OCI-LY7 (cell line): Measurements from ENCODE around the gene WDR7. TPM values are rescaled to one million over a fixed set of nuclear protein-coding genes. Genes with fewer than 3 reads are reported as not detected.

Experiments used
- BruUV-seq: library from RNA; stranded (reverse); fragments of 400-500 nt; replicated peaks from 2 replicates; lab custom pipeline; 2021; lab: Mats Ljungman, UMichigan
- CTCF ChIA-PET: fragments of 300-600 bp; sonication (Branson Sonifier 250); formaldehyde crosslinking; loops from one replicate; lab custom pipeline; 2022; ENCODE audit warnings: antibody characterized with exemption; ENCODE audit not compliant: unreplicated experiment; lab: Charles Lee
- POLR2A ChIA-PET: fragments of 300-600 bp; sonication (Branson Sonifier 250); formaldehyde crosslinking; loops from one replicate; lab custom pipeline; 2022; ENCODE audit warnings: antibody characterized with exemption; lab: Charles Lee
- DNase-seq: peaks from one replicate; pipeline ENCODE4 v3.0.0-alpha.2; 2015; ENCODE audit warnings: low spot score
- H2AFZ ChIP-seq: fragments of 200-600 bp; sonication (generic), shearing (Covaris generic); 2 replicates; pipeline ENCODE4 v1.6.1; 2014; ENCODE audit warnings: mild to moderate bottlenecking, antibody characterized with exemption, low read length, moderate library complexity
- H3K27ac ChIP-seq: fragments of 200-600 bp; sonication (generic); 2 replicates; pipeline ENCODE4 v1.5.1; 2014; ENCODE audit warnings: mixed run types, low read depth, mild to moderate bottlenecking, moderate library complexity, low read length, inconsistent platforms; ENCODE audit not compliant: poor library complexity, severe bottlenecking
- H3K36me3 ChIP-seq: fragments of 200-600 bp; sonication (generic); 2 replicates; pipeline ENCODE4 v1.6.1; 2014; ENCODE audit warnings: mild to moderate bottlenecking, antibody characterized with exemption, low read length, moderate library complexity, mixed read lengths; ENCODE audit not compliant: insufficient read depth
- H3K4me1 ChIP-seq: fragments of 200-600 bp; sonication (generic); 2 replicates; pipeline ENCODE4 v1.5.1; 2014; ENCODE audit warnings: mild to moderate bottlenecking, low read length; ENCODE audit not compliant: insufficient read depth, poor library complexity, severe bottlenecking
- H3K4me2 ChIP-seq: fragments of 200-600 bp; sonication (generic); 2 replicates; pipeline ENCODE4 v1.6.1; 2014; ENCODE audit warnings: mild to moderate bottlenecking, low read length
- H3K4me3 ChIP-seq: fragments of 200-600 bp; sonication (generic); 2 replicates; pipeline ENCODE4 v1.5.1; 2014; ENCODE audit warnings: mild to moderate bottlenecking, low read depth, low read length; ENCODE audit not compliant: poor library complexity, severe bottlenecking
- H3K79me2 ChIP-seq: fragments of 200-600 bp; sonication (generic); 2 replicates; pipeline ENCODE4 v1.6.1; 2016; ENCODE audit warnings: low read depth, mild to moderate bottlenecking, low read length, moderate library complexity, mixed read lengths; ENCODE audit not compliant: insufficient read depth
- H3K9me2 ChIP-seq: fragments of 200-600 bp; sonication (generic); 2 replicates; pipeline ENCODE4 v1.6.1; 2016; ENCODE audit warnings: mild to moderate bottlenecking, low read length, mixed read lengths; ENCODE audit not compliant: insufficient read depth
- H3K9me3 ChIP-seq: fragments of 200-600 bp; sonication (generic); 2 replicates; pipeline ENCODE4 v1.6.1; 2014; ENCODE audit warnings: mild to moderate bottlenecking, mixed run types, low read length, mixed read lengths
- H4K20me1 ChIP-seq: fragments of 200-600 bp; sonication (generic); 2 replicates; pipeline ENCODE4 v1.6.1; 2014; ENCODE audit warnings: mild to moderate bottlenecking, antibody characterized with exemption, low read length, moderate library complexity, mixed read lengths; ENCODE audit not compliant: insufficient read depth
- EZH2phosphoT487 ChIP-seq: fragments of 200-600 bp; sonication (generic); IDR thresholded peaks from 2 replicates; pipeline ENCODE4 v1.6.1; 2018; ENCODE audit warnings: low read depth, borderline replicate concordance, mild to moderate bottlenecking, mixed run types, antibody characterized with exemption, low read length, moderate library complexity, mixed read lengths
- intact Hi-C: fragments of 100-400 bp; cut with micrococcal nuclease; formaldehyde crosslinking; loops from one replicate; pipeline ENCODE4 v1.10.0; 2022; ENCODE audit not compliant: unreplicated experiment
- total RNA-seq, 2 experiments: library from RNA; depleted of rRNA in 1 of 2; stranded (reverse); fragments of >200 nt in 1 of 2; shearing (Covaris generic) in 1 of 2; gene quantifications; 2 replicates each; pipeline ENCODE4 v1.2.3, GENCODE V29; 2014 to 2022
- TF ChIP-seq, protein P1 (sequence below): fragments of 200-600 bp; sonication (generic); conservative IDR thresholded peaks from 2 replicates; pipeline ENCODE4 v1.5.1; 2014; ENCODE audit warnings: mild to moderate bottlenecking, antibody characterized with exemption, low read length, moderate library complexity, mixed read lengths

WDR7 gene
- total RNA-seq, 2 experiments from 2014 or later = 13.2 to 17.1 TPM

DNA sequence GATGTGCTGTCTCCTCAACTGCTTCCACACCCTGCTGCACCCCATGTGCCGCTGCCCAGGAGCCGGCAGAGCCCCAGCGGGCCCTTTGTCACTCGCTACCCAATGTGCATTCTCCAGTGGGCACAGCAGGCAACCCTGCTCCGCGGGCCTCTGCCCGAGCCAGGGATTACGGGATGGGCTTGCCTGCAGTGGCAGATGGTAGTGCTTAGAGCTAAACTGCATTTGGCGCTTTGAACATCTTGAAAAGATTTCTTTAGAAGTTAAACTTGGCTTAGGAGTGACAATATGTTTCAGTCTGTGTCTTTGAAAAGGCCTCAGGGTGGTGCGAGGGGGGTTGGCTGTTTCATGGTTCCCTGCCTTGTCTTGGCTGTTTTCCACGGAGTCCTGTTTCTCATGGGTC lies 411.7 kb downstream of the WDR7 start:
- Histone ChIP-seq H3K4me1 (no peaks in the 10 kb centered on the region), H3K4me3 (no peak overlapping the region), H3K4me2 (no peak overlapping the region), H4K20me1 (no peaks in the 10 kb centered on the region), H3K9me2 (no peaks in the 10 kb centered on the region), H3K79me2 (no peaks in the 10 kb centered on the region), H3K36me3 (no peaks in the 10 kb centered on the region), H3K27ac (no peak overlapping the region), H2AFZ (no peak overlapping the region), H3K9me3 (no peaks in the 10 kb centered on the region)
- TF ChIP-seq, protein P1, sequence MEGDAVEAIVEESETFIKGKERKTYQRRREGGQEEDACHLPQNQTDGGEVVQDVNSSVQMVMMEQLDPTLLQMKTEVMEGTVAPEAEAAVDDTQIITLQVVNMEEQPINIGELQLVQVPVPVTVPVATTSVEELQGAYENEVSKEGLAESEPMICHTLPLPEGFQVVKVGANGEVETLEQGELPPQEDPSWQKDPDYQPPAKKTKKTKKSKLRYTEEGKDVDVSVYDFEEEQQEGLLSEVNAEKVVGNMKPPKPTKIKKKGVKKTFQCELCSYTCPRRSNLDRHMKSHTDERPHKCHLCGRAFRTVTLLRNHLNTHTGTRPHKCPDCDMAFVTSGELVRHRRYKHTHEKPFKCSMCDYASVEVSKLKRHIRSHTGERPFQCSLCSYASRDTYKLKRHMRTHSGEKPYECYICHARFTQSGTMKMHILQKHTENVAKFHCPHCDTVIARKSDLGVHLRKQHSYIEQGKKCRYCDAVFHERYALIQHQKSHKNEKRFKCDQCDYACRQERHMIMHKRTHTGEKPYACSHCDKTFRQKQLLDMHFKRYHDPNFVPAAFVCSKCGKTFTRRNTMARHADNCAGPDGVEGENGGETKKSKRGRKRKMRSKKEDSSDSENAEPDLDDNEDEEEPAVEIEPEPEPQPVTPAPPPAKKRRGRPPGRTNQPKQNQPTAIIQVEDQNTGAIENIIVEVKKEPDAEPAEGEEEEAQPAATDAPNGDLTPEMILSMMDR = no peak
- no peak for TF ChIP-seq EZH2phosphoT487
- BruUV-seq = no TSS peak
- CTCF ChIA-PET = no interaction called here
- intact Hi-C loops = no loop called here
- POLR2A ChIA-PET = no interaction called here
- no peak for DNase-seq

DNA sequence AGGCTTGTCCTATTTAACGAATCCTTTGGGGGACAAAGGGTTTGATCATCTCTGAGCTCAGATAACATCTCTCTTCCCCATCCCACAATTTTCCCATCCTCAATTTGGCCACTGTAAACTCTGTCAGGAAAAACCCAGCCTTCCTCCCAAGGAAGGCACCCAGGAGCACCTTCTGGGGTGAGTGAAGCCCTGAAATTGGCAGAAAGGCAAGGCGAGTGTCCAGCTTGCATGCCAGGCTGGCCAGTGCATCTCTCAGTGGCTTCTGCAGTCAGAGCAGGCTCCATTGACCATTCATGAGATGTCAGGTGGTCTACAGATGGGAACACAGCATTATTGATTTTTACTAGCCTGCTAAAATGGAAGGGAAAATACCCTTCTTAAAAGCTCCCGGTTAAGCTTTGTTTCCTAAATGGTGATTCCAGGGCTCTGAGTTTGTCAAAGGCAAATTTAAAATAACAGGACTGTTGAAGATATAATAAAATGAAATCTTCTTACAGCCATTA lies 412.5 kb downstream of the WDR7 start:
- no peaks in the 10 kb centered on the region for H3K4me1 ChIP-seq
- no peaks in the 10 kb centered on the region for H3K9me2 ChIP-seq
- CTCF ChIA-PET = no interaction called here
- no peak overlapping the region for H3K4me2 ChIP-seq
- H3K36me3 ChIP-seq = no peaks in the 10 kb centered on the region
- H4K20me1 ChIP-seq = no peaks in the 10 kb centered on the region
- no peak overlapping the region for H3K27ac ChIP-seq
- DNase-seq = no peak
- no peaks in the 10 kb centered on the region for H3K79me2 ChIP-seq
- POLR2A ChIA-PET = no interaction called here
- intact Hi-C loops = no loop called here
- no peak for TF ChIP-seq EZH2phosphoT487
- TF ChIP-seq, protein P1 = no peak
- no peaks in the 10 kb centered on the region for H3K9me3 ChIP-seq
- H2AFZ ChIP-seq = no peak overlapping the region
- no TSS peak for BruUV-seq
- H3K4me3 ChIP-seq = no peak overlapping the region

DNA sequence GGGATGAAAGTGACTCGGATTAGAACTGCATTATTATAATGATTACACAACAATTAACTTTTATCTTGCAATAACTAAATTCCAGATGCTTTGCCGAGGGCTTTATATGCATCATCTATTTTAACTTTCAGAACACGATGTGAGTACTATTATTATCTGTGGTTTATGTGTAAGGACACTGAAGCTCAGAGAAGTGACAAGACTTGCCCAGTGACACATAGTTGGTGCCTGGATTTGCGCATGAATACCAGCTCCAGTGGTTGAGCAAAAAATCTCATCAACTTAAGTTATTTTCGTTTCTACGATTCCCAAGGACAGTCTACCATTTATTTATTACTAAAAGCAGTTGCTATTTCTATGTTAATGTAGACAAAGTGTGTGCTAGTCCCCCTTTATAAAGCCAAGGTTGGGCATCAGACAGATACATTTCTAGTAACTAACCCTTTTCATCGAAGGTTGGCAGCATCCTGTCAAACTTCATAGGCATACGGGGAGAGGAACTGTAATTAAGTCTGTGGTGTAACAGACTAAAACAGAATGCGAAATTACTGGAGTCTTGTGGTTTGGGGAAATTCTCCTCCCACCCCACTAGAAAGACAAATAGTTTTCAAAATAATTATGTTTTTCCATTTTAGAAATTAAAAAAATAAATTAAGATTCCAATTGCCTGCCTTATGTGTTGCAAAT lies 422.5 kb downstream of the WDR7 start:
- ChIA-PET POLR2A (no interaction called here), CTCF (no interaction called here)
- no peak overlapping the region for H3K27ac ChIP-seq
- DNase-seq = no peak
- no TSS peak for BruUV-seq
- H3K9me2 ChIP-seq = no peaks in the 10 kb centered on the region
- intact Hi-C loops = no loop called here
- H4K20me1 ChIP-seq = no peaks in the 10 kb centered on the region
- no peaks in the 10 kb centered on the region for H3K9me3 ChIP-seq
- H3K36me3 ChIP-seq = no peaks in the 10 kb centered on the region
- H3K4me1 ChIP-seq = peaks cover 29% of the 10 kb centered on the region
- no peak overlapping the region for H3K4me2 ChIP-seq
- no peak overlapping the region for H3K4me3 ChIP-seq
- H2AFZ ChIP-seq = no peak overlapping the region
- no peak for TF ChIP-seq EZH2phosphoT487
- no peaks in the 10 kb centered on the region for H3K79me2 ChIP-seq
